ENCODE measurements around the gene CLEC4G.

CLEC4G gene

GRCh38 chr19:7729831-7730285 lies 2.1 kb downstream of the CLEC4G start:
- Histone ChIP-seq H3K4me1 (ENCODE audit: control extremely low read depth in 1 of 4, control insufficient read depth in 4 of 4, insufficient read depth in 4 of 4, low read length in 3 of 4) (peaks cover 0 to 21% (median 12%) of the 10 kb centered on the region in 4 experiments), H3K27me3 (replicated peaks in 2 of 5; ENCODE audit: control insufficient read depth in 4 of 5, insufficient read depth in 5 of 5, low read length in 4 of 5) (peaks cover 0 to 47% (median 22%) of the 10 kb centered on the region in 5 experiments), H3K4me3 (ENCODE audit: control insufficient read depth in 1 of 7, extremely low read depth in 1 of 7, insufficient read depth in 4 of 7, low read depth in 2 of 7, low read length in 6 of 7) (peak overlapping the region in 2 of 7 experiments; percentile 8 to 38), H3K9me3 (ENCODE audit: control extremely low read depth in 1 of 5, control insufficient read depth in 4 of 5, insufficient read depth in 2 of 5, low read depth in 1 of 5, low read length in 4 of 5) (no peaks in the 10 kb centered on the region), H3K27ac (ENCODE audit: insufficient read depth in 1 of 2, low read depth in 1 of 2, low read length in 2 of 2, poor library complexity in 1 of 2, severe bottlenecking in 2 of 2) (no peak overlapping the region), H3K36me3 (ENCODE audit: control insufficient read depth in 4 of 4, insufficient read depth in 4 of 4, low read length in 3 of 4) (no peaks in the 10 kb centered on the region)
- ChIA-PET POLR2A (no interaction called here), CTCF (interaction anchor here (1.2 kb wide), 1 partner anchor 9 kb away, joined by 6 read pairs; no protein-coding TSS in a partner anchor)
- WGBS (ENCODE audit: insufficient coverage), result 9% methylated on average over 17 of the region's 34 CpGs
- no peak for DNase-seq

GRCh38 chr19:7729211-7729610 lies 2.7 kb downstream of the CLEC4G start:
- CTCF ChIA-PET, result no interaction called here
- H3K27ac ChIP-seq (ENCODE audit: insufficient read depth in 1 of 2, low read depth in 1 of 2, low read length in 2 of 2, poor library complexity in 1 of 2, severe bottlenecking in 2 of 2), result no peak overlapping the region
- no peaks in the 10 kb centered on the region for H3K9me3 ChIP-seq (ENCODE audit: control extremely low read depth in 1 of 5, control insufficient read depth in 4 of 5, insufficient read depth in 2 of 5, low read depth in 1 of 5, low read length in 4 of 5)
- peaks cover 0 to 47% (median 22%) of the 10 kb centered on the region in 5 experiments for H3K27me3 ChIP-seq (replicated peaks in 2 of 5; ENCODE audit: control insufficient read depth in 4 of 5, insufficient read depth in 5 of 5, low read length in 4 of 5)
- peak in 1 of 3 donors; percentile 21 for DNase-seq
- H3K4me1 ChIP-seq (ENCODE audit: control extremely low read depth in 1 of 4, control insufficient read depth in 4 of 4, insufficient read depth in 4 of 4, low read length in 3 of 4), result peaks cover 0 to 21% (median 7%) of the 10 kb centered on the region in 4 experiments
- H3K4me3 ChIP-seq (ENCODE audit: control insufficient read depth in 1 of 7, extremely low read depth in 1 of 7, insufficient read depth in 4 of 7, low read depth in 2 of 7, low read length in 6 of 7), result no peak overlapping the region
- no peaks in the 10 kb centered on the region for H3K36me3 ChIP-seq (ENCODE audit: control insufficient read depth in 4 of 4, insufficient read depth in 4 of 4, low read length in 3 of 4)
- 18% methylated on average over 13 of the region's 16 CpGs for WGBS (ENCODE audit: insufficient coverage)
- POLR2A ChIA-PET, result no interaction called here

GRCh38 chr19:7725791-7726190 lies 6.1 kb downstream of the CLEC4G start:
- DNase-seq, result no peak
- Histone ChIP-seq H3K9me3 (ENCODE audit: control extremely low read depth in 1 of 5, control insufficient read depth in 4 of 5, insufficient read depth in 2 of 5, low read depth in 1 of 5, low read length in 4 of 5) (no peaks in the 10 kb centered on the region), H3K27ac (ENCODE audit: insufficient read depth in 1 of 2, low read depth in 1 of 2, low read length in 2 of 2, poor library complexity in 1 of 2, severe bottlenecking in 2 of 2) (no peak overlapping the region), H3K4me3 (ENCODE audit: control insufficient read depth in 1 of 7, extremely low read depth in 1 of 7, insufficient read depth in 4 of 7, low read depth in 2 of 7, low read length in 6 of 7) (no peak overlapping the region), H3K36me3 (ENCODE audit: control insufficient read depth in 4 of 4, insufficient read depth in 4 of 4, low read length in 3 of 4) (no peaks in the 10 kb centered on the region), H3K4me1 (ENCODE audit: control extremely low read depth in 1 of 4, control insufficient read depth in 4 of 4, insufficient read depth in 4 of 4, low read length in 3 of 4) (peaks cover 0 to 18% (median 7%) of the 10 kb centered on the region in 4 experiments), H3K27me3 (replicated peaks in 2 of 5; ENCODE audit: control insufficient read depth in 4 of 5, insufficient read depth in 5 of 5, low read length in 4 of 5) (peaks cover 0 to 36% (median 17%) of the 10 kb centered on the region in 5 experiments)
- ChIA-PET POLR2A (no interaction called here), CTCF (interaction anchor here (1.7 kb wide), 1 partner anchor 74 kb away, joined by 5 read pairs; no protein-coding TSS in a partner anchor)
- WGBS (ENCODE audit: insufficient coverage), result 100% methylated on average over 1 of the region's 2 CpGs

- Histone ChIP-seq H3K27me3 (replicated peaks in 2 of 5; ENCODE audit: control insufficient read depth in 4 of 5, insufficient read depth in 5 of 5, low read length in 4 of 5) (peaks cover 0 to 2% (median under 1%) of the 10 kb centered on the region in 5 experiments), H3K4me3 (ENCODE audit: control insufficient read depth in 1 of 7, extremely low read depth in 1 of 7, insufficient read depth in 4 of 7, low read depth in 2 of 7, low read length in 6 of 7) (no peak overlapping the region), H3K9me3 (ENCODE audit: control extremely low read depth in 1 of 5, control insufficient read depth in 4 of 5, insufficient read depth in 2 of 5, low read depth in 1 of 5, low read length in 4 of 5) (no peaks in the 10 kb centered on the region), H3K27ac (ENCODE audit: insufficient read depth in 1 of 2, low read depth in 1 of 2, low read length in 2 of 2, poor library complexity in 1 of 2, severe bottlenecking in 2 of 2) (no peak overlapping the region), H3K4me1 (ENCODE audit: control extremely low read depth in 1 of 4, control insufficient read depth in 4 of 4, insufficient read depth in 4 of 4, low read length in 3 of 4) (peaks cover 0 to 15% (median 4%) of the 10 kb centered on the region in 4 experiments), H3K36me3 (ENCODE audit: control insufficient read depth in 4 of 4, insufficient read depth in 4 of 4, low read length in 3 of 4) (no peaks in the 10 kb centered on the region)
- DNase-seq, result no peak
- ChIA-PET POLR2A (no interaction called here), CTCF (interaction anchor here (1.0 kb wide), 1 partner anchor 42 kb away, joined by 3 read pairs; the partner anchor contains the start of gene TRAPPC5)
- WGBS (ENCODE audit: insufficient coverage), result 83% methylated on average over 5 of the region's 5 CpGs
Measured at GRCh38 chr19:7722231-7722651, 9.7 kb downstream of the CLEC4G start.

DNA sequence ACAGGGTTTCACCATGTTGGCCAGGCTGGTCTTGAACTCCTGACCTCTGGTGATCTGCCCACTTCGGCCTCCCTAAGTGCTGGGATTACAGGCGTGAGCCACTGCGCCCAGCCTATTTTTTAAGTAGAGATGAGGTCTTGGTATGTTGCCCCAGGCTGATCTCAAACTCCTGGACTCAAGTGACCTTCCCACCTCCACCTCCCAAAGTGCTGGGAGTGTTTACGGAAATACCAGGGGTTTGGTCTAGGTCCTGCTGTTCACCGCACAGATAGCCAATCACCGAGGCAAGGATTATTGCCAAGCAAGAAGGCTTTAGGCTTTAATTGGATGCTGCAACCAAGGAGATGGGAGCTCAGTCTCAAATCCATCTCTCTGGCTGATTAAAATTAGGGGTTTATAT lies 11.6 kb downstream of the CLEC4G start:
- no peak overlapping the region for H3K4me3 ChIP-seq (ENCODE audit: control insufficient read depth in 1 of 7, extremely low read depth in 1 of 7, insufficient read depth in 4 of 7, low read depth in 2 of 7, low read length in 6 of 7)
- H3K27me3 ChIP-seq (replicated peaks in 2 of 5; ENCODE audit: control insufficient read depth in 4 of 5, insufficient read depth in 5 of 5, low read length in 4 of 5), result peaks cover 0 to 2% (median 0%) of the 10 kb centered on the region in 5 experiments
- WGBS (ENCODE audit: insufficient coverage), result 96% methylated on average over 3 of the region's 6 CpGs
- H3K9me3 ChIP-seq (ENCODE audit: control extremely low read depth in 1 of 5, control insufficient read depth in 4 of 5, insufficient read depth in 2 of 5, low read depth in 1 of 5, low read length in 4 of 5), result peaks cover 0 to 5% (median 2%) of the 10 kb centered on the region in 5 experiments
- POLR2A ChIA-PET, result no interaction called here
- DNase-seq, result no peak
- H3K27ac ChIP-seq (ENCODE audit: insufficient read depth in 1 of 2, low read depth in 1 of 2, low read length in 2 of 2, poor library complexity in 1 of 2, severe bottlenecking in 2 of 2), result no peak overlapping the region
- H3K4me1 ChIP-seq (ENCODE audit: control extremely low read depth in 1 of 4, control insufficient read depth in 4 of 4, insufficient read depth in 4 of 4, low read length in 3 of 4), result peaks cover 0 to 21% (median 4%) of the 10 kb centered on the region in 4 experiments
- H3K36me3 ChIP-seq (ENCODE audit: control insufficient read depth in 4 of 4, insufficient read depth in 4 of 4, low read length in 3 of 4), result no peaks in the 10 kb centered on the region
- CTCF ChIA-PET, result interaction anchor here (0.8 to 1.9 kb wide), 2 partner anchors 11 to 40 kb away, joined by 3 to 6 read pairs; partner anchors contain the start of gene TRAPPC5

DNA sequence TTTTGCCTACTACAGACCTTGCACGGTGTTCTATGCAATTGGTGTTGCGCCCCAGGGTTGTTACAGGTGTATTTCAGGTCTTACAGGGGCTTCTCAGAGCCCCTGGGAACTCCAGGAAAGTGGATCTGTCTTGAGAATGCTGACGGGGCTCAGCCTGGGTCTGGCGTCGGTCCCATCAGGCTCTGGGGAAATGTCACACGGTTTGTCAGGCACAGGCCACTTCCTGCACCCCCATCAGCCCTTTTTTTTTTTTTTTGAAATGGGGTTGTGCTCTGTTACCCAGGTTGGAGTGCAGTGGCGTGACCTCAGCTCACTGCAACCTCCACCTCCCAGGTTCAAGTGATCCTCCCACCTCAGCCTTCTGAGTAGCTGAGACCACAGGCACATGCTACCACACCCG lies 13.2 kb downstream of the CLEC4G start:
- no peaks in the 10 kb centered on the region for H3K36me3 ChIP-seq (ENCODE audit: control insufficient read depth in 4 of 4, insufficient read depth in 4 of 4, low read length in 3 of 4)
- ChIA-PET CTCF (interaction anchor here (1.2 to 1.9 kb wide), 2 partner anchors 38 to 66 kb away, joined by 4 to 6 read pairs; partner anchors contain the start of gene TRAPPC5), POLR2A (no interaction called here)
- H3K27ac ChIP-seq (ENCODE audit: insufficient read depth in 1 of 2, low read depth in 1 of 2, low read length in 2 of 2, poor library complexity in 1 of 2, severe bottlenecking in 2 of 2), result no peak overlapping the region
- H3K9me3 ChIP-seq (ENCODE audit: control extremely low read depth in 1 of 5, control insufficient read depth in 4 of 5, insufficient read depth in 2 of 5, low read depth in 1 of 5, low read length in 4 of 5), result peaks cover 0 to 5% (median 2%) of the 10 kb centered on the region in 5 experiments
- 29% methylated on average over 6 of the region's 8 CpGs for WGBS (ENCODE audit: insufficient coverage)
- DNase-seq, result peak in 2 of 3 donors; percentile 63 to 67
- peaks cover 0 to 31% (median 6%) of the 10 kb centered on the region in 4 experiments for H3K4me1 ChIP-seq (ENCODE audit: control extremely low read depth in 1 of 4, control insufficient read depth in 4 of 4, insufficient read depth in 4 of 4, low read length in 3 of 4)
- H3K27me3 ChIP-seq (replicated peaks in 2 of 5; ENCODE audit: control insufficient read depth in 4 of 5, insufficient read depth in 5 of 5, low read length in 4 of 5), result peaks cover 0 to 2% (median 0%) of the 10 kb centered on the region in 5 experiments
- peak overlapping the region in 1 of 7 experiments; percentile 32 for H3K4me3 ChIP-seq (ENCODE audit: control insufficient read depth in 1 of 7, extremely low read depth in 1 of 7, insufficient read depth in 4 of 7, low read depth in 2 of 7, low read length in 6 of 7)

DNA sequence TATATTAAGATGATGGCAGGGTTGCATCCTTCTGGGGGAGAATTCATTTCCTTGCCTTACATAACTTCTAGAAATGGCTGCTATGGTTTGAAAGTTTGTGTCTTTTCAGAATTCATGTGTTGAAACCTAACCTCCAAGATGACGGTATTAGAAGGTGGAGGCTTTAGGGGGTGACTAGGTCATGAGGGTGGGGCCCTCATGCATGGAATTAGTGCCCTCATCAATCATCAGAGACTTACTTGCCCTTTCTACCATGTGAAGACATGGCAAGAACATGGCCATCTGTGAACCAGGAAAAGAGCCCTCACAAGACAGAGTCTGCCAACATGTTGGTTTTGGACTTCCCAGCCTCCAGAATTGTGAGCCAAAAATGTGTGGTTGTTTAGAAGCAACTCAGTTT lies 15.1 kb downstream of the CLEC4G start:
- ChIA-PET CTCF (no interaction called here), POLR2A (no interaction called here)
- Histone ChIP-seq H3K27ac (ENCODE audit: insufficient read depth in 1 of 2, low read depth in 1 of 2, low read length in 2 of 2, poor library complexity in 1 of 2, severe bottlenecking in 2 of 2) (no peak overlapping the region), H3K4me1 (ENCODE audit: control extremely low read depth in 1 of 4, control insufficient read depth in 4 of 4, insufficient read depth in 4 of 4, low read length in 3 of 4) (peaks cover 0 to 35% (median 6%) of the 10 kb centered on the region in 4 experiments), H3K36me3 (ENCODE audit: control insufficient read depth in 4 of 4, insufficient read depth in 4 of 4, low read length in 3 of 4) (no peaks in the 10 kb centered on the region), H3K9me3 (ENCODE audit: control extremely low read depth in 1 of 5, control insufficient read depth in 4 of 5, insufficient read depth in 2 of 5, low read depth in 1 of 5, low read length in 4 of 5) (peaks cover 0 to 5% (median 2%) of the 10 kb centered on the region in 5 experiments), H3K4me3 (ENCODE audit: control insufficient read depth in 1 of 7, extremely low read depth in 1 of 7, insufficient read depth in 4 of 7, low read depth in 2 of 7, low read length in 6 of 7) (no peak overlapping the region), H3K27me3 (replicated peaks in 2 of 5; ENCODE audit: control insufficient read depth in 4 of 5, insufficient read depth in 5 of 5, low read length in 4 of 5) (no peaks in the 10 kb centered on the region)
- WGBS (ENCODE audit: insufficient coverage), result 100% methylated on average over 1 of the region's 1 CpG
- no peak for DNase-seq
